Choroid plexus epithelial cell (primary cell): ENCODE data around the gene TLE3.
A peak's percentile ranks its signal among the peaks of the same experiment; 100 is the strongest.

ENCODE experiments used
- DNase-seq: peaks from one replicate; pipeline ENCODE4 v3.0.0-alpha.2; 2010; ENCODE audit warnings: low read depth
- H3K4me3 ChIP-seq: 2 replicates; pipeline ENCODE4 v1.5.1; 2011; ENCODE audit warnings: low read depth, mild to moderate bottlenecking, control low read depth, low read length, moderate library complexity
- TF ChIP-seq, protein P1 (sequence below): conservative IDR thresholded peaks from 2 replicates; pipeline ENCODE4 v1.5.1; 2011; ENCODE audit warnings: low read depth, mild to moderate bottlenecking, control low read depth, inconsistent platforms, low read length, moderate library complexity

TLE3 gene

DNA sequence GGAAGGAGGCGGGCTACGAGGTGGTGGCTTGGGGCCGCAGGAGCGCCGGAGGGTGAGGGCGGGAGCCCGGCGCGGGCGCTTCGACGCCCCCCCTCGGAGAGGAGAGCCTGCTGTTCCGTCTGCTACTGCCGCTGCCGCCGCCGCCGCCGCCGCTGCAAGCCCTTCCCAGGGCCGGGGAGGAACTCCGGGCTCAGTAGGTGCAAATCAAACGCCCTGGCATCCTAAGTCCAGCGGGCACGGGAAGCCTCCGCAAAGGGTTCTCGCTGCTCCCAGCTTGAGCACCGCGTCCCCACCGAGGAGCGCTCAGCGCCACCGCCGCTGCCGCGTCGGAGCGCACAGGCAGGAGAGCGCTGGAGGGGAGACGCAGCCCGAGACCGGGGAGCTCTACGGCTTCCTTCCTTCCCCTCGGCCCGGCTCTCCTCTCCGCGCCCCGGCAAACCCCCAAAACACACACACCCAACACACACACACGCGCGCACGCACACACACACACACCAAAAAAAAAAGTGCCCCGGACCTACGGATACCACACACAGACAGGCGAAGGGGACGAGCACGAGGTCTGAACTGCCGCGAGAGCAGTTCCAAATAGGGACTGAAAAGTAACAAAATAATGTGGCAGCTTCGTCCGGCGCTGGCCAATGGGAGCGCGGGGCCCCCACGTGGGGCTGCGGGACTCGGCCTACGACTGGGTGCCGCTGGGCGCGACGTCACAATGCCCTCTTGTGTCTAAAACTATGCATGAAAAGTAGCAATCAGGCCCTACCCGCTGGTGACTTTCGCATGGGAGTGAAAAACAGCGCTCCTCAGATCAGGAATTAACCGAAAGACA lies at the start of gene TLE3:
Gene TLE3, minus strand, starts transcription at position 597 of the 832 bp plus-strand sequence. CDS start 1,119 bp downstream, outside the sequence.
- TF ChIP-seq, protein P1, sequence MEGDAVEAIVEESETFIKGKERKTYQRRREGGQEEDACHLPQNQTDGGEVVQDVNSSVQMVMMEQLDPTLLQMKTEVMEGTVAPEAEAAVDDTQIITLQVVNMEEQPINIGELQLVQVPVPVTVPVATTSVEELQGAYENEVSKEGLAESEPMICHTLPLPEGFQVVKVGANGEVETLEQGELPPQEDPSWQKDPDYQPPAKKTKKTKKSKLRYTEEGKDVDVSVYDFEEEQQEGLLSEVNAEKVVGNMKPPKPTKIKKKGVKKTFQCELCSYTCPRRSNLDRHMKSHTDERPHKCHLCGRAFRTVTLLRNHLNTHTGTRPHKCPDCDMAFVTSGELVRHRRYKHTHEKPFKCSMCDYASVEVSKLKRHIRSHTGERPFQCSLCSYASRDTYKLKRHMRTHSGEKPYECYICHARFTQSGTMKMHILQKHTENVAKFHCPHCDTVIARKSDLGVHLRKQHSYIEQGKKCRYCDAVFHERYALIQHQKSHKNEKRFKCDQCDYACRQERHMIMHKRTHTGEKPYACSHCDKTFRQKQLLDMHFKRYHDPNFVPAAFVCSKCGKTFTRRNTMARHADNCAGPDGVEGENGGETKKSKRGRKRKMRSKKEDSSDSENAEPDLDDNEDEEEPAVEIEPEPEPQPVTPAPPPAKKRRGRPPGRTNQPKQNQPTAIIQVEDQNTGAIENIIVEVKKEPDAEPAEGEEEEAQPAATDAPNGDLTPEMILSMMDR, result peak; percentile 45
- H3K4me3 ChIP-seq, result peak within 1 kb of the TSS; percentile 84
- DNase-seq, result peak; percentile 99

DNA sequence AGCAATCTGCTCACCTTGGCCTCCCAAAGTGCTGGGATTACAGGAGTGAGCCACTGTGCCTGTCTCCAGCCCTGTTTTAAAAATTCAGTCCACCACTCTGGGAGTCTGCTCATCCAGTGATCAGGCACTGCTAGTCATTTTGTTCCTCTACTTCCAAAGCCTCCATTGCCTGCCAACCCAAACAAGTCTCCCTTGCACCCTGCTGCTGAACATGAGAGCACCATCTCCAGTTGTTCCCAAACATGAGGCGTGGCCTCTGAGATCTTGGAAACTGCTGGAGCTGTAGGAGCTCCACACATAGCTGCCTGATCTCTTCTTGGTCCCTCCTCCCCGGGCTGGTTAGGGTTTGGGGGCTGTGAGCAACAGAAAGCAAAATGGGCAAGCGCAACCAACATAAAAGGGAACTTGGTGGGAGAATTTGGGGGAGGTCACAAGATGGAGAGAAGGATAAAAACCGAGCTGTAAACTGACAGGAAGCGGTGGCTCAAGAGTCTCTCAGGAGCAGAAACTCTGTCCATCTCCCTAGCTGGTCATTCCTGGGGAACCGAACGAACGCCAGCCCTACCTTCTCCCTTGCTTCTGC lies 49.6 kb upstream of the TLE3 start:
- TF ChIP-seq, protein P1, result no peak
- no peak overlapping the region for H3K4me3 ChIP-seq
- DNase-seq, result peak; percentile 43

DNA sequence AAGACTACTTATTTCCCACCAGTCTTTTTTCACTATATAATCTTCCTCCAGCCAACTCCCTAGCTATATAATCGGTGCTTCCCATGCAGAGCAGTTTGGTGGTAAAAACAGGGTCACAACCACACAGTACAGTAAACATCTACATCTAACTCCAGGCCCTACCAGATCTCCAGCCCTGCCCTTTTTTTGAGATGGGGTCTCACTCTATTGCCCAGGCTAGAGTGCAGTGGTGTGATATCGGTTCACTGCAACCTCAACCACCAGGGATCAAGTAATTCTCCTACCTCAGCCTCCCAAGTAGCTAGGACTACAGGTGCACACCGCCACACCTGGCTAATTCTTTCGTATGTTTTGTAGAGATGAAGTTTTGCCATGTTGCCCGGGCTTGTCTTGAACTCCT lies 49.1 kb upstream of the TLE3 start:
- no peak for DNase-seq
- no peak overlapping the region for H3K4me3 ChIP-seq
- TF ChIP-seq, protein P1, result no peak

DNA sequence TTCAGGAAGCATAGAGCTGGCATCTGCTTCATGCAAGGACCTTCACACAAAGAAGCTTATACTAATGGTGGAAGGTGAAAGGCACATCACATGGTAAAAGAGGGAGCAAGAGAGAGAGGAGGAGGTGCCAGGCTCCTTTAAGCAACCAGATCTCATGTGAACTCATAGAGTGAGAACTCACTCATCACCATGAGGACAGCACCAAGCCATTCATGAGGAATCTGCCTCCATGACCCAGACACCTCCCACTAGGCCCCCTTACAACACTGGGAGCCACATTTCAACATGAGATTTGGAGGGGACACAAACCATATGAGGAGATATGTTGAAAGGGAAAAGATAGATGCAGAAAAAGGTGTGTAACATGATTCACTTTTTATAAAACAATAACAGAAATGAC lies 48.4 kb upstream of the TLE3 start:
- no peak for DNase-seq
- H3K4me3 ChIP-seq, result no peak overlapping the region
- TF ChIP-seq, protein P1, result no peak

DNA sequence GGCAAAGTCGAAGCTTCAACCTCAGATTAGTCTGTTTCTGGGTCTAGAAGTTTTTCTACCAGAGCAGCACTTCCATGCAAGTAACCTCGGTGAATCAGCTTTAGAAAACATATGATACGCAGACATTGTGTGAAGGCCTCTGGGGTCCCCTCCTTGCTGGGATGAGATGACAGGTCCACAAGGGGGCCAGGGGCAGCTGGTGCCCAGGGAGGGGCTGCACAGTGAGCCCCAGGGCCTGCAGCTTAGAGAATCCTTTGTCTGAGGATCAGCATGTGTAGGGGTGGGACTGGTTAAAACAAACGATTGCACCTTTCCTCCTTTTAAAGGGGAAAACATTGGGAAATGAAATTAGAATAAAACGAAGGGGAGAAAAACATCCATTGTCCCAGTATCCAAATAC lies 47.5 kb upstream of the TLE3 start:
- no peak for DNase-seq
- H3K4me3 ChIP-seq, result no peak overlapping the region
- TF ChIP-seq, protein P1, result no peak

DNA sequence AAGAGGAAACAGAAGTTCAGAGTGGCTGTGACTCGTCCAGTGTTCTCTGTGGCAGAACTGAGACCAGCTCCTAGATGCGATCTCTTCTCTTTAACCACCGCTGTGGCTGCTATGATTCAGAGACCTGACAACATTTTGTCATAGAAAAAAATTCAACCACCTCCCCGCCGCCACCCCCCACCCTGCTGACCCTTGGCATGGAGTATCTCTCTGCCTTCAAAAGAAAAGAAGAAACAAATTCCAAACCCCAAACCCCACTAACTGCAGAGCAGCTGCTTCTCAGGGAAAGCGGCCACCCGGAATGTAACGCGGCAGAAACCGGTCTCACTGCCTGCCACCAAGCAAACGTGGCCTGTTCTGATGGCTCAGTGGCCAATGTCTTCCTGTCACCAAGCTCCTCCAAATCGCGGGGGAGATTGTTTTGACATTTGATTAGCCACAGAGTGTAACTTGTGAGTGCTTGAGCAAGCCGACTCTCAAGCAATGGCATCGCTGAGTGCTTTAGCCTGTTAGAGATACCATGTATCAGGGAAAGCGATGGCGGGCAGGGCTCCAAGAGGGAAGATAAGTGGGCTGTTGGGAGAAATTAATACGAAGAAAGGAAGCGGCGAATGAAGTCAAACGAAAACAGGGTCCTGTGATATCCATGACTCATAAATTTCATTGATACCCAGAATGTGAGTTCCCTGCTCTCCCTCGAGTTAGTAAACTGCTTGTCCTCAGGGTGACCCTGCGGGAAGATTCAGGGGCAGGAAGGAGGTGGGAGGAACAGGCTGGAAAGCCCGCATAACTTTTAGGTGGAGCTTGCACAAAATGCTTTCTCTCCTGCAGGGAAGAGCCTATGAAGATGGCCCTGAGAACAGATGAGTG lies 44.8 kb upstream of the TLE3 start:
- H3K4me3 ChIP-seq, result peak overlapping the region; percentile 24
- peak; percentile 92 for DNase-seq
- TF ChIP-seq, protein P1, result no peak
